A172 (cell line): ENCODE measurements around the gene ZNF302. TPM values are rescaled to one million over a fixed set of nuclear protein-coding genes. Genes with fewer than 3 reads are reported as not detected.

ENCODE experiments used
- DNase-seq: peaks from one replicate; pipeline ENCODE4 v3.0.0-alpha.2; 2015; ENCODE audit warnings: low spot score
- total RNA-seq: library from RNA; depleted of rRNA; stranded (reverse); fragments of >200 nt; shearing (Covaris generic); gene quantifications from 2 replicates; pipeline ENCODE4 v1.2.3, GENCODE V29; 2014; rRNA removed

ZNF302 gene
- total RNA-seq, 1 experiment from 2014 or later = 2.5 TPM

- no peak for DNase-seq
These were observed 55.2 kb downstream of the ZNF302 start for GRCh38 chr19:34732612-34733211.

DNA sequence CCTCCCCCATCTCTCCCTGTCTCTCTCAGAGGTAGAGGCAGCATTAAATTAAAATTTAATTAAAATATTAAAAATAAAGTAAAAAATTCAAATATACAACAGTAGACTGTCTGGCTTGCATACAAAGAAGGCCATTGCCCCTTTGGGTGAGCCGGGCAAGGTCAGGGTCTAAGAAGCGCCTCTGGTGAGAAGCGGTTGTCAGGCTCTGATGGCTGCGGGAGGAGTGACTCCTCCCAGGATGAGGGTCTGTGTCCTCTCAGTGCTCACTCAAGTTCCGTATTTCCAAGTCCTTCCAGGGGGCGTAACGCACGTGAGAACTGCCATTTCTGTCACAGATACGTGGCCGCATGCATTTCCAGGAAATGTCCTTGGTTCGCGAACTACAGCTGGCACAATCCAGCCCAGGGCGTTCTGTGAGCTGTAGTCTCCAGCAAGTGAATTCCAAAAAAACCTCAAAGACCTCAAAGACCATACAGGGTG, 55.8 kb downstream of the ZNF302 start:
- DNase-seq = no peak

DNA sequence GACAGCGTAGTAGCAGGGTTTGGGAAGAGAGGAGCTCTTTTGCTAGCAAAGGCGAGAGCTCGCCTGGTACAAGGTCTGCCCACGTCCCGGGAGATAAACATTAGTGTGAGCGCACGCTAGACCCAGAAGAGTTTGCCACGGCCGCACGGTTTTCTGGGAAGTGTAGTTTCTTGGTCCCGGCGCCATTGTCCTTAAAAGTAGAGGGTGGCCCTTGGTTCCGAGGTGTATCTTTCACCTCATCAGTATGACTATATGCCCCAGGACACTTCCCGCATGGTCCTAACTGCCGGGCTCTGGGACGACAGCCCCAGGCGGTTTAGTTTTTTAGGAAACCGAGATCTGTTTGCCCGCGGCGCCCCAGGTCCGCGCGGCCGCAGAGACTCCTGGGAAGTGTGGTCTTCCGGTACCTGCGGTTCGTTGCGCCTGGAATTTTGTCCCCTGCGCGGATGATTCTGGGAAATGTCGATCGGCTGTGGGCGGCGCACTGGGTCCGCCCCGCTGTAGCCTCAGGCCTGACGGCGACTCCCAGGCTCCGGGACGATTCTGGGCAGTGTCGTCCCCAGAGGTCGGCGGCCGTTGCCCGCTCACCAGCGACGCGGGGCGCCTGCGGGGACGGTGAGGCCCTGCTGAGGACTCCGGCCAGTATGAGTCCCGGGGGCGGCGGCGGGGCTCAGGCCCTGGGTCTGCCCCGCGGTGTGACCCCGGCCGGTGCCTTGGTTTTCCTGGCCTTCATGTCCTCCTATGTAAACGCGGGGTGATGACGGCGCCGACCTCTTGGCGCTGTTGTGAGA, 56.5 kb downstream of the ZNF302 start, which contains the start of gene ZNF181:
Gene ZNF181 (plus strand): TSS at position 498 of the 791 bp plus-strand sequence. CDS start 795 bp downstream, outside the sequence.
- DNase-seq = no peak

DNA sequence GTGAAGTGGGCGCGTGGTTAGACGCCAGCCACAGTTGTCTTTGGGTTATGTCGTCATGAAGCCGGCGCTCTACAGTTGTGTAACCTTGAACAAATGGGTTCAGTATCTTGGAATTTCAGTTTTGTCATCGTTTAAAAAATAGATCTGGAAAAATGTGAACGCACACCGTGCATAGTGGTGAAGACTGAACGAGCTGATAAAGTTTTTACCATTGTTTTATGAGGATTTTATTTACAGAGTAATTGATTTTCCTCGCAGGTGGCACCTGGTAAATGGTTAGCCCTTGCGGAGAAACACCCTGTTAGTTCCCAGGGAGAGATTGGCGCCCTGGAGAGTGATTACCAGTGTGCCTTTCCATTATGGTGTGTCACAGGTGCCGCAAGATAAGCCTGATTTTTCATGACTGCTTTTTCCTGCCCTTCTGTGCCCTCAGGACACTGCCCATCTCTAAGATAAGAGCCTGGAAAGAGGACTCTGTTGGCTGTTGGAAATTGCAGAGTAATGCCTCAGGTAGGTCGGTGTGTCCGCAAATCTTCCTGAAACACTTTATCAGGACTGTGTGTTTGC, 57.1 kb downstream of the ZNF302 start:
- no peak for DNase-seq

Other genes starting within 250 kb of the ZNF302 start
- gene UBA2, start 249.3 kb upstream of the ZNF302 start, total RNA-seq = 223 and 256 TPM in 2 replicates
- gene WTIP, start 195.9 kb upstream of the ZNF302 start, total RNA-seq = 39.5 and 43.6 TPM in 2 replicates
- gene SCGB2B2, start 519 bp upstream of the ZNF302 start, total RNA-seq = not detected in 2 replicates
- 0.05 TPM in 1 of 2 replicates, not detected in the other for gene ZNF181, start 56.6 kb downstream of the ZNF302 start, total RNA-seq
- gene ZNF599, start 95.5 kb downstream of the ZNF302 start, total RNA-seq = 6.6 and 10.0 TPM in 2 replicates
- gene ZNF30, start 249.2 kb downstream of the ZNF302 start, total RNA-seq = 1.3 and 2.8 TPM in 2 replicates